ENCODE data around the gene KIF16B. TPM values are rescaled to one million over a fixed set of nuclear protein-coding genes. Genes with fewer than 3 reads are reported as not detected.
"Not testable (repeated sequence)": the region's sequence is repeated elsewhere in the genome, so short reads cannot be mapped to it uniquely, and the experiment has no call there.

KIF16B gene
- total RNA-seq, 4 donors from 2014 or later, result 22.2 to 59.2 (median 31.4) TPM

DNA sequence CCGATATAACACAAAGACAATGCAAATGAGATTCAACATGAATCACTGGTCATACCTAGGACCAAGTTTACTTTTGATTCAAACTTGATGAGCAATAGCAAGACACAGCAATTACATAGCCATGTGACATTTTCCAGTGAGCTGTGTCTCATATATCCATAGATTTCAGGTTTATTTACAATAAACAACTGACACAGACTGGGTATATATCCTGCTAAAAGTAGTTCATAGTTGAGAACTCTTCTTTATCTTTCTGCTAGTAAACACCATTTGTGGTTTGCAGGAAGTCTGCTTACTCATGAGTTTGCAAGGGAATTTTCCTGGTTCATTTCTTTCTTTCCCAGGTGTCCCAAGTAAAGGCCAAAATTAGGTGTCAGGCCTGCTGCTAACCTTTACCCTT is 343.4 kb downstream of the KIF16B start:
- DNase-seq (ENCODE audit: low spot score in 2 of 2), result no peak
- intact Hi-C loops (cut with DNase I; ENCODE audit: low total_unique reads), result no loop called here
- H3K4me3 ChIP-seq (ENCODE audit: low read depth, poor library complexity, severe bottlenecking), result no peak overlapping the region
- TF ChIP-seq, protein P1, sequence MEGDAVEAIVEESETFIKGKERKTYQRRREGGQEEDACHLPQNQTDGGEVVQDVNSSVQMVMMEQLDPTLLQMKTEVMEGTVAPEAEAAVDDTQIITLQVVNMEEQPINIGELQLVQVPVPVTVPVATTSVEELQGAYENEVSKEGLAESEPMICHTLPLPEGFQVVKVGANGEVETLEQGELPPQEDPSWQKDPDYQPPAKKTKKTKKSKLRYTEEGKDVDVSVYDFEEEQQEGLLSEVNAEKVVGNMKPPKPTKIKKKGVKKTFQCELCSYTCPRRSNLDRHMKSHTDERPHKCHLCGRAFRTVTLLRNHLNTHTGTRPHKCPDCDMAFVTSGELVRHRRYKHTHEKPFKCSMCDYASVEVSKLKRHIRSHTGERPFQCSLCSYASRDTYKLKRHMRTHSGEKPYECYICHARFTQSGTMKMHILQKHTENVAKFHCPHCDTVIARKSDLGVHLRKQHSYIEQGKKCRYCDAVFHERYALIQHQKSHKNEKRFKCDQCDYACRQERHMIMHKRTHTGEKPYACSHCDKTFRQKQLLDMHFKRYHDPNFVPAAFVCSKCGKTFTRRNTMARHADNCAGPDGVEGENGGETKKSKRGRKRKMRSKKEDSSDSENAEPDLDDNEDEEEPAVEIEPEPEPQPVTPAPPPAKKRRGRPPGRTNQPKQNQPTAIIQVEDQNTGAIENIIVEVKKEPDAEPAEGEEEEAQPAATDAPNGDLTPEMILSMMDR (IDR thresholded peaks at IDR 0.05), result no peak
- no peak for TF ChIP-seq POLR2A (IDR thresholded peaks at IDR 0.05)
- WGBS, 2 donors, result 91 to 100% methylated on average over 1 of the region's 1 CpG

DNA sequence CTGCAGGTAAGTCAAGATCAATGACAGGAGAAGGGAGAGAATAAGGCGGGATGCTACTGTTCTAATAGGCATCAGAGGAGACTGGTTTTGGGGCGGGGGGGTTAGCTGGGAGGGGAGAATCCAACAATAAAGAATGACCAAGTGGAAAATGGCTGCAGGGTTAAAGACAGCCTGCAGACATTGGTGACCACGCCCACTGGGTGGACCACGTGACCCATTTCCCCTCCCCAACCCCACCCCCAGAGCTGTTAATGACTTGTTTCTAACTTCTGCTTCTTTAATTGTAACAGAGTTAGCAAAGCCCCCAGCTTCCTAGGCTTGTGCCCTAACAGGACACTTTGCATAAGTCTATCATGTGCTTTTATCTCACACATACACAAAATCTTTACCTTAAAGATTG is 344.5 kb downstream of the KIF16B start:
- no peak overlapping the region for H3K4me3 ChIP-seq (ENCODE audit: low read depth, poor library complexity, severe bottlenecking)
- no peak for TF ChIP-seq POLR2A (IDR thresholded peaks at IDR 0.05)
- TF ChIP-seq, protein P1 (IDR thresholded peaks at IDR 0.05), result no peak
- intact Hi-C loops (cut with DNase I; ENCODE audit: low total_unique reads), result no loop called here
- WGBS, 2 donors, result 81 to 92% methylated on average over 4 of the region's 4 CpGs
- no peak for DNase-seq (ENCODE audit: low spot score in 2 of 2)

DNA sequence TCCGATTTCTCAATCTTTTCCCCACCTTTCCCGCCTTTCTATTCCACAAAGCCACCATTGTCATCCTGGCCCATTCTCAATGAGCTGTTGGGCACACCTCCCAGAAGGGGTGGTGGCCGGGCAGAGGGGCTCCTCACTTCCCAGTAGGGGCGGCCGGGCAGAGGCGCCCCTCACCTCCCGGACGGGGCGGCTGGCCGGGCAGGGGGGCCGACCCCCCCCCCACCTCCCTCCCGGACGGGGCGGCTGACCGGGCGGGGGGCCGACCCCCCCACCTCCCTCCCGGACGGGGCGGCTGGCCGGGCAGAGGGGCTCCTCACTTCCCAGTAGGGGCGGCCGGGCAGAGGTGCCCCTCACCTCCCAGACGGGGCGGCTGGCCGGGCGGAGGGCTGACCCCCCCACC is 346.3 kb downstream of the KIF16B start:
- WGBS, 2 donors, result no CpG with 5 or more reads among the region's 27 CpGs
- H3K4me3 ChIP-seq (ENCODE audit: low read depth, poor library complexity, severe bottlenecking); DNase-seq (ENCODE audit: low spot score in 2 of 2); intact Hi-C loops (cut with DNase I; ENCODE audit: low total_unique reads): not testable (repeated sequence)

DNA sequence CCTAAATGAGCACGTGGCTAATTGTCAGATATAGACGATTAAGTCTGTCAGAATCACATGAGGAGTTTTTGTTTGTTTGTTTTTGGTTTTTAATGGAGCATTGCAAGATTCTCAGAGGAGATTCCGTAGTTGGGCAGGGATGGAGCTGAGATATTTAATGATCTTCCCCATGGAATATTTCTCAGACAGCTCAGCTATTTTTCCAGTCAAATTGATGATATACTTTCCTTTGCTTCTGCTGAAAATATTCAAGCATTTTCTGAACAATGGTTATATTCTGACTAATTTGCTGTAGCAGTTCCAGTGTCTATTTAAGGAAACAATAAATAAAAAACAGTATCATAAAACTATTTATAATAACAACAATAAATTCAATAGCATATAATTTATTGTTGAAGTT is 348.4 kb downstream of the KIF16B start:
- DNase-seq (ENCODE audit: low spot score in 2 of 2), result no peak
- no peak for TF ChIP-seq POLR2A (IDR thresholded peaks at IDR 0.05)
- TF ChIP-seq, protein P1 (IDR thresholded peaks at IDR 0.05), result no peak
- WGBS, 2 donors, result 52% methylated on average over 3 of the region's 3 CpGs
- no peak overlapping the region for H3K4me3 ChIP-seq (ENCODE audit: low read depth, poor library complexity, severe bottlenecking)
- intact Hi-C loops (cut with DNase I; ENCODE audit: low total_unique reads), result no loop called here

DNA sequence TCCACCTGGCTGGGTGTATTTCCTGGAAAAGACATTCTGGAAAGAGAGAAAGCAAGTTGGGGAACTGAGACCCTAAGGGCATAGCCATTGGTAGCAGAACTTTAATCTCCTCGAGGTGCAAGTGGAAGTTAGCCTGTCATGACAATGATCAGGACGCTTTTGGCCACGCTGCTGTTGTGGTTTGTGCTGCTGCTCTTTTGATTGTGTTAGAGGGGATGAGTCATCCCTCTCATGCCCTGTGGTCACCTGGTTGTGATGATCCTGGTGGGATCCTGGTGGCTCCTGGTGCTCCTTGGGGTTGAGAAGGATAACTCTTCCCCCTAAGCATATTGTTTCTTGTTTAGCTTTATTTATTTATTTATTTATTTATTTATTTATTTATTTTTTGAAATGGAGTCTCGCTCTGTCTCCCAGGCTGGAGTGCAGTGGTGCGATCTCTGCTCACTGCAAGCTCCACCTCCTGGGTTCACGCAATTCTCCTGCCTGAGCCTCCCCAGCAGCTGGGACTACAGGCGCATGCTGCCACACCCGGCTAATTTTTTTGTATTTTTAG is 350.3 kb downstream of the KIF16B start:
- TF ChIP-seq, protein P1 (IDR thresholded peaks at IDR 0.05), result no peak
- TF ChIP-seq POLR2A (IDR thresholded peaks at IDR 0.05), result no peak
- intact Hi-C loops (cut with DNase I; ENCODE audit: low total_unique reads), result no loop called here
- H3K4me3 ChIP-seq (ENCODE audit: low read depth, poor library complexity, severe bottlenecking), result no peak overlapping the region
- WGBS, 2 donors, result 88 to 90% methylated on average over 8 of the region's 8 CpGs
- no peak for DNase-seq (ENCODE audit: low spot score in 2 of 2)

Other genes starting within 250 kb of the KIF16B start
- gene SNRPB2, start 156.6 kb upstream of the KIF16B start, total RNA-seq, result 10 to 100 TPM; 15.8 to 32.2 (median 19.7) TPM
- gene OTOR, start 174.9 kb upstream of the KIF16B start, total RNA-seq, result not detected

Measured in lower leg skin (tissue), 4 donors.